ENCODE measurements around the gene CLMN.

DNA sequence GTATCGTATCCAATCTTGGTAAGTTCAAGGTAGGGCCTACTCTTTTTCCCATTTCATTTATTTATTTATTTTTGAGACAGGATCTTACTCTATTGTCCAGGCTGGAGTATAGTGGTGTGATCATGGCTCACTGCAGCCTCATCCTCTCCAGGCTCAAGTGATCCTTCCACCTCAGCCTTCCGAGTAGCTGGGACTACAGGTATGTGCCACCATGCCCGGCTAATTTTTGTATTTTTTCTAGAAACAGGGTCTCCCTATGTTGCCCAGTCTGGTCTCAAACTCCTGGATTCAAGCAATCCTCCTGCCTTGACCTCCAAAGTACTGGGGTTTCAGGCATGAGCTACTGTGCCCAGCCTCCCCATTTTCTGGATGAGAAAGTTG is 57.2 kb downstream of the CLMN start:
- TF ChIP-seq, protein P1, sequence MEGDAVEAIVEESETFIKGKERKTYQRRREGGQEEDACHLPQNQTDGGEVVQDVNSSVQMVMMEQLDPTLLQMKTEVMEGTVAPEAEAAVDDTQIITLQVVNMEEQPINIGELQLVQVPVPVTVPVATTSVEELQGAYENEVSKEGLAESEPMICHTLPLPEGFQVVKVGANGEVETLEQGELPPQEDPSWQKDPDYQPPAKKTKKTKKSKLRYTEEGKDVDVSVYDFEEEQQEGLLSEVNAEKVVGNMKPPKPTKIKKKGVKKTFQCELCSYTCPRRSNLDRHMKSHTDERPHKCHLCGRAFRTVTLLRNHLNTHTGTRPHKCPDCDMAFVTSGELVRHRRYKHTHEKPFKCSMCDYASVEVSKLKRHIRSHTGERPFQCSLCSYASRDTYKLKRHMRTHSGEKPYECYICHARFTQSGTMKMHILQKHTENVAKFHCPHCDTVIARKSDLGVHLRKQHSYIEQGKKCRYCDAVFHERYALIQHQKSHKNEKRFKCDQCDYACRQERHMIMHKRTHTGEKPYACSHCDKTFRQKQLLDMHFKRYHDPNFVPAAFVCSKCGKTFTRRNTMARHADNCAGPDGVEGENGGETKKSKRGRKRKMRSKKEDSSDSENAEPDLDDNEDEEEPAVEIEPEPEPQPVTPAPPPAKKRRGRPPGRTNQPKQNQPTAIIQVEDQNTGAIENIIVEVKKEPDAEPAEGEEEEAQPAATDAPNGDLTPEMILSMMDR (IDR thresholded peaks at IDR 0.05; ENCODE audit: low read length): no peak
- no peak for TF ChIP-seq EZH2 (IDR thresholded peaks at IDR 0.05; ENCODE audit: borderline replicate concordance, low read length)
